Lower lobe of right lung (tissue), 2 donors: ENCODE measurements around the gene C11orf86. TPM values are rescaled to one million over a fixed set of nuclear protein-coding genes. Genes with fewer than 3 reads are reported as not detected.

ENCODE experiments used
- ATAC-seq, 2 donors: fragments of 200-7000 bp; cut with Tn5 transposase; one replicate each; pipeline ENCODE4 v1.9.1; 2020 to 2022; ENCODE audit warnings: mild to moderate bottlenecking in 2 of 2, moderate library complexity in 2 of 2
- DNase-seq: peaks from one replicate; pipeline ENCODE4 v3.0.0-alpha.2; 2020
- H3K27ac ChIP-seq: fragments of 200-600 bp; one replicate; pipeline ENCODE4 v1.8.0; 2022
- H3K27me3 ChIP-seq: fragments of 200-600 bp; one replicate; pipeline ENCODE4 v1.8.0; 2022; ENCODE audit warnings: low read depth
- H3K36me3 ChIP-seq: fragments of 200-600 bp; one replicate; pipeline ENCODE4 v1.8.0; 2022; ENCODE audit warnings: mild to moderate bottlenecking
- H3K4me1 ChIP-seq: fragments of 200-600 bp; one replicate; pipeline ENCODE4 v1.8.0; 2022
- H3K4me3 ChIP-seq: fragments of 200-600 bp; one replicate; pipeline ENCODE4 v1.8.0; 2022; ENCODE audit warnings: mild to moderate bottlenecking
- H3K9me3 ChIP-seq: fragments of 200-600 bp; one replicate; pipeline ENCODE4 v1.8.0; 2022
- CTCF ChIP-seq: fragments of 200-600 bp; IDR thresholded peaks from one replicate; pipeline ENCODE4 v1.8.0; 2022; ENCODE audit warnings: antibody characterized with exemption, mild to moderate bottlenecking
- intact Hi-C: fragments of 100-400 bp; cut with DNase I; formaldehyde crosslinking; loops from one replicate; pipeline ENCODE4 v1.11.0; 2022
- microRNA-seq: library from miRNA; unstranded; fragments of <30 nt; microRNA quantifications from one replicate; pipeline ENCODE4 v1.2.0, GENCODE V29; 2020; ENCODE audit warnings: borderline number of aligned reads
- total RNA-seq: library from RNA; stranded (reverse); fragmentation: NEBNext Ultra II Directional; extraction: Animal tissue kit (Norgen Biotek cat#: 25700); gene quantifications from one replicate; pipeline ENCODE4 v1.2.1, GENCODE V29; 2021
- donor health status: DM: no; HTN: yes; CAD: no; lungs with severe emphysema.

C11orf86 gene
- total RNA-seq, 1 donor from 2014 or later: not detected

GRCh38 chr11:67023957-67024353, 48.9 kb downstream of the C11orf86 start:
- Histone ChIP-seq H3K27me3 (peaks cover 30% of the 10 kb centered on the region), H3K9me3 (no peaks in the 10 kb centered on the region), H3K36me3 (no peaks in the 10 kb centered on the region), H3K4me3 (no peak overlapping the region), H3K27ac (no peak overlapping the region), H3K4me1 (peaks cover 13% of the 10 kb centered on the region)
- TF ChIP-seq CTCF: no peak
- DNase-seq (no peak), ATAC-seq (no peak)
- intact Hi-C loops: no loop called here

- no peak overlapping the region for H3K4me3 ChIP-seq
- DNase-seq: no peak
- H3K27ac ChIP-seq: no peak overlapping the region
- TF ChIP-seq CTCF: no peak
- H3K27me3 ChIP-seq: peaks cover 30% of the 10 kb centered on the region
- no peaks in the 10 kb centered on the region for H3K9me3 ChIP-seq
- ATAC-seq: peak in 1 of 2 donors; percentile 19
- no peaks in the 10 kb centered on the region for H3K36me3 ChIP-seq
- H3K4me1 ChIP-seq: peaks cover 13% of the 10 kb centered on the region
- intact Hi-C loops: no loop called here
Observed at GRCh38 chr11:67024410-67024809, 49.3 kb downstream of the C11orf86 start.

GRCh38 chr11:67024966-67025365, 49.9 kb downstream of the C11orf86 start:
- DNase-seq (no peak), ATAC-seq (no peak)
- Histone ChIP-seq H3K27ac (no peak overlapping the region), H3K36me3 (no peaks in the 10 kb centered on the region), H3K27me3 (peaks cover 30% of the 10 kb centered on the region), H3K4me3 (no peak overlapping the region), H3K4me1 (peaks cover 13% of the 10 kb centered on the region), H3K9me3 (no peaks in the 10 kb centered on the region)
- intact Hi-C loops: no loop called here
- no peak for TF ChIP-seq CTCF

- ATAC-seq (no peak), DNase-seq (no peak)
- Histone ChIP-seq H3K27me3 (peaks cover 30% of the 10 kb centered on the region), H3K36me3 (no peaks in the 10 kb centered on the region), H3K27ac (no peak overlapping the region), H3K9me3 (no peaks in the 10 kb centered on the region), H3K4me1 (peaks cover 13% of the 10 kb centered on the region), H3K4me3 (no peak overlapping the region)
- no peak for TF ChIP-seq CTCF
- intact Hi-C loops: no loop called here
Observed at GRCh38 chr11:67025750-67026149, 50.6 kb downstream of the C11orf86 start.

Small RNA genes within 50 kb of the gene (microRNA-seq; reads per million reads assigned to microRNA genes)
- gene MIR3163: not detected

Other genes starting within 250 kb of the C11orf86 start
- 6.4 TPM for gene SPTBN2, start 246.1 kb upstream of the C11orf86 start, total RNA-seq
- 18.9 TPM for gene RCE1, start 131.9 kb upstream of the C11orf86 start, total RNA-seq
- 15.7 TPM for gene LRFN4, start 118.2 kb upstream of the C11orf86 start, total RNA-seq
- 14.7 TPM for gene PC, start 16.9 kb upstream of the C11orf86 start, total RNA-seq
- not detected for gene SYT12, start 47.8 kb downstream of the C11orf86 start, total RNA-seq
- gene RHOD, start 81.5 kb downstream of the C11orf86 start, total RNA-seq: 12.2 TPM
- 80.5 TPM for gene KDM2A, start 144.0 kb downstream of the C11orf86 start, total RNA-seq